Occipital lobe (tissue), 2 donors: Measurements from ENCODE around the gene CERS5. TPM values are rescaled to one million over a fixed set of nuclear protein-coding genes. Genes with fewer than 3 reads are reported as not detected.

ENCODE experiments used
- DNase-seq: peaks from one replicate; lab custom pipeline; 2025; lab: John Stamatoyannopoulos, UW
- total RNA-seq: library from RNA; depleted of rRNA; stranded (reverse); fragments of >200 nt; gene quantifications from one replicate; pipeline ENCODE4 v1.2.3, GENCODE V29; 2014

The CERS5 gene
- total RNA-seq, 1 donor from 2014 or later, result 115 TPM

DNA sequence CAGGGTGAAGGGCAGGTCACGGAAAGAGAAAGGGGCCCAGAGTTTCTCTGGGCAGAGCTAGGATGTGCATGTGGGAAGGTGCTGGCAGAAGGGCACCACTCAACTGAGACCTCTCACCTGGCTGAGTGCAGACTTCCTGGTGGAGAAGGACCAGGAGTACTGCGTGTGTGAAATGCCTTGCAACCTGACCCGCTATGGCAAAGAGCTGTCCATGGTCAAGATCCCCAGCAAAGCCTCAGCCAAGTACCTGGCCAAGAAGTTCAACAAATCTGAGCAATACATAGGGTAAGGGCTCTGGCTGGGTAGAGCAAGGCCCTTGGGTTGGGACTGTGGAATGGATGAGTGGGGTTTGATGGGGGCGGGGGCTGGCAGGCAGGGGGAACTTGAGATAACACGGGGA lies 87.4 kb downstream of the CERS5 start:
- no peak for DNase-seq

Other genes starting within 250 kb of the CERS5 start
- not detected for gene AQP2, start 216.6 kb downstream of the CERS5 start, total RNA-seq
- 0.62 TPM for gene AQP5, start 205.5 kb downstream of the CERS5 start, total RNA-seq
- gene AQP6, start 194.4 kb downstream of the CERS5 start, total RNA-seq, result 0.62 TPM
- 22.0 TPM for gene RACGAP1, start 141.9 kb downstream of the CERS5 start, total RNA-seq
- gene ASIC1, start 109.8 kb downstream of the CERS5 start, total RNA-seq, result 16.2 TPM
- 49.3 TPM for gene SMARCD1, start 82.0 kb downstream of the CERS5 start, total RNA-seq
- gene GPD1, start 63.4 kb downstream of the CERS5 start, total RNA-seq, result 14.2 TPM
- 11.1 TPM for gene COX14, start 55.1 kb downstream of the CERS5 start, total RNA-seq
- gene LIMA1, start 116.2 kb upstream of the CERS5 start, total RNA-seq, result 19.7 TPM
- not detected for gene FAM186A, start 229.2 kb upstream of the CERS5 start, total RNA-seq
- 147 TPM for gene LARP4, start 233.5 kb upstream of the CERS5 start, total RNA-seq